Fibroblast of skin of abdomen (primary cell): ENCODE results near the gene FRAT2. TPM values are rescaled to one million over a fixed set of nuclear protein-coding genes. Genes with fewer than 3 reads are reported as not detected.
A peak's percentile ranks its signal among the peaks of the same experiment; 100 is the strongest.

Source experiments
- DNase-seq: peaks from one replicate; pipeline ENCODE4 v3.0.0-alpha.2; 2013
- polyA plus RNA-seq, 2 experiments: library from polyadenylated mRNA; unstranded; fragments of 120-200 nt; gene quantifications; one replicate each; pipeline ENCODE4 v1.2.1, GENCODE V29; 2013; ENCODE audit not compliant: insufficient read length in 2 of 2

FRAT2 gene
- polyA plus RNA-seq (2013, experiment 1 of 2; ENCODE audit: insufficient read length) = 3.4 TPM
- polyA plus RNA-seq (2013, experiment 2 of 2; ENCODE audit: insufficient read length) = 3.7 TPM

DNA sequence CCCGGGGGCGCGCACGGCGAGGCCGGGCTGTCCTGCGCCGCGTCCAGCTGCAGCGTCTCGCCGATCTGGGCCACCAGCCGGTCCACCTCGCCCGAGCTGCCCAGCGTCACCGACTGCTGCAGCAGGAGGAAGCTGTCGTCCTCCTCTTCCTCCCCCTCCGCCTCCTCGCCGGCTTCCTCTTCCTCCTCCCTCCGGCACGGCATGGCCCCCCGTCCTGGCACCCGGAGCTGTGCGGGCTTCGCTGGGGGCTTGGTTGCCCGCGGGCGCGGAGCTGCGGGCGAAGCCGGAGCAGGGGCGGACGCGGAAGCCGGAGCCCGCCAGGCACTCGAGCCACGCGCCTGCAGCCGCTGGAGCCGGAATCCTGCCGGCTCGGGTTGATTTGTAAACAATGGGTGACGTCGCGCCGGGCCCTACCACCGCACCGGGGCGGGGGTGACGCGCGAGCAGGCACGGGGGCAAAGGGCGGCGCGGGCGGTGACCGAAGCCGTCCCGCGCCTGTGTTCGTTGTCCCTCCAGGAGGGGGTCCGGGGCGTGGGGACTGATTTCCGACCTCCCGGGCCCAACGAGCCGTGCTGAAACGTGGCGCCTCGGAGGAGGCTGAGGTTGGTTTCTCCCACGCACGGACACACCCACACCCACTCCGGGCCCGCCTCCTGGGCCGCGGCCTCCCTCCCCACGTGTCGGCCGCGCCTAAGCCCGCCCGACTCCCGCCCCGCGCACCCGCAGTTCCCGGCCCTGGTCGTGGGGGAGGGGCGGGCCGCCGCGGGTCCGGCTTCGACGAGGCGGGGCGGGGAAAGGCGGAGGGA, at the start of gene FRAT2:
Gene FRAT2 (minus strand): TSS at position 360 of the 806 bp plus-strand sequence. CDS start 157 bp downstream, at position 203.
- peak; percentile 94 for DNase-seq

- no peak for DNase-seq
Observed at GRCh38 chr10:97384156-97384555, 49.6 kb upstream of the FRAT2 start.

- DNase-seq = no peak
Observed at GRCh38 chr10:97383159-97383558, 48.6 kb upstream of the FRAT2 start.

- DNase-seq = no peak
Observed at GRCh38 chr10:97381626-97382025, 47.1 kb upstream of the FRAT2 start.

- no peak for DNase-seq
Observed at GRCh38 chr10:97380516-97380915, 46.0 kb upstream of the FRAT2 start.

GRCh38 chr10:97378933-97379921, 44.7 kb upstream of the FRAT2 start:
- no peak for DNase-seq

GRCh38 chr10:97376413-97376812, 41.9 kb upstream of the FRAT2 start:
- DNase-seq = no peak

- no peak for DNase-seq
Observed at GRCh38 chr10:97373456-97373855, 38.9 kb upstream of the FRAT2 start.

GRCh38 chr10:97372233-97372875, 37.8 kb upstream of the FRAT2 start:
- DNase-seq = no peak

GRCh38 chr10:97371696-97372095, 37.2 kb upstream of the FRAT2 start:
- DNase-seq = no peak

DNA sequence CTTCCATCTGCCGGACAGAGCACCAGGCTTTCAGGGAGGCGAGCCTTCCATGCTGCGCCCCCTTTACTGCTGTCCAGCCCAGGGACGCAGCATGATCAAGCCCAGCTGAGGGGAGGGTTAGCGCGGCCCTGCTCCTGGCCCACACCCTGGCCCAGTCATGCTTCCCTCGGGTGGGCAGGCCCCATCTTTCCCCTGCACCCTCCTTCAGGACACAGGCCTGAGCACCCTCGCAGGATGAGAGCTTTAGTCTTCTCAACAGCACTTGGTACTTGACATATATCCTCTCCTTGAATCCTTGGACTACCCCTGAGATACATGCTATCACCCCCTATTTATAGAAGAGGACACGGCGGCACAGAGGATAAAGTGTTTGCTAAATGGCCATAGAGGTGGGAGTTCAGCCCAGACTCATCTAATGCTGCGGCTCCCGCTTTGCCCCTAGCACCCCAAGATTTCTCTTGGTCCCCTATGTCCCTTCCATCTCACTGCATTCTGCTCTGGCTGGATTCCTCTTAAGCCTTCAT, 32.7 kb upstream of the FRAT2 start:
- DNase-seq = no peak

GRCh38 chr10:97366572-97366971, 32.0 kb upstream of the FRAT2 start:
- no peak for DNase-seq

DNA sequence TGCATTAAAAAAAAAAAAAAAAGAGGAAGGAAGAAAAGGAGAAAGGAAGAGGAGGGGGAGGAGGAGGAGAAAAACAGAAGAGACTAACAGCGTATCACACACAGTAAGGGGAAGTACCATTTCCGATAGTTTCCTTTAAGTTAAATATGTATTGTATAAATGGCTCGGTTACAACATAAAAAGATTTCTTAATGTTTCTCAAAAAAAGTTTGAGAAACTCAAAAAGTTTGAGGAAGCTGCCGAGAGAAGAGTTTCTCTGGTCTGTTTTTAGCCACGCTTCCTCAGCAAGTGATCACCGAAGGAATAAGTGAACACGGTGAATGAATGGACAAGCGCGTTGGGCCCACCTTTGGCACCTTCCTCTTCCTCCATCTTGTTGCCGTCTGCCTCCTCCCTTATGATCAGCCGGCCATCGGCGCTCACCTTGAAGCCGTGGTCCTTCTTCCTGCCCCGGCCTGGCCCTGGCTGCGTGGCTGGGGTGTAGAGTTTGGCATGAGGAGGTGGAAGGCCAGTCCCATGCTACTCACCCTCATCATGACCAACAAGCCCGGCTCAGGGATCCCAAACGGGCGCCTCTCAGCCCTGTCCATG, 31.3 kb upstream of the FRAT2 start:
- DNase-seq = no peak

GRCh38 chr10:97363071-97363470, 28.5 kb upstream of the FRAT2 start:
- DNase-seq = no peak

DNA sequence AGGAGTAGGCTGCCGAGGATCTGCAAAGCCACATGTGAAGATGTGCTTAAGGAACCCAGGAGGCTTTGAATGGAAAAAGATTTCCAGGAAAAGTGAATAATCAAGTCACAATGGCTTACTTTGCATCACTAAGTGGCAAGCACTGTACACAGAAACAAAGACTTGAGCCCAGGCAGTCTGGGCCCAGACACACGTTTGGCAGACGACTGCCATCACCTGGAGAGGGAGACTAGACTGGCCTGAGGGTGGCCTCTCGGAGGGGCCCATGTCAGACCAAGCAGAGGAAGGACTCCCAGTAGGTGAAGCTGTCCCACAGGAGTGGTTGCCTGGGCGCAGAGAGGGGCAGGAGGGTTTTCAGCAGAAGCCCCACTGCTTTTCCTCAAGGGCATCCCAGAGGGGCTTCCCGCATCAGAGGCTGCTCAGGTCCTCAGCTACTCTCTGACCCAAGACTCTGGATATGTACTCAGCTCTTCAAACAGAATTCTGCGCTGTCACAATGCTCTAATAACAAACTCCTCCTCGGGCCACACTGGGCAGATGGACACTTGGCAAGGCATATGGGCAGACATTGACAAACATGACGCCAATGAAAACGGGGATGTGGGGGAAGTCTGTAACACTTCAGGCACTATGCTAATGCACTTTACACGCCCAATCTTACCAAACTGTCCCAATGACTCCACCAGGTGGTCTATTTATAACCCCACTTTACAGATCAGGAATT, 27.9 kb upstream of the FRAT2 start:
- no peak for DNase-seq

DNA sequence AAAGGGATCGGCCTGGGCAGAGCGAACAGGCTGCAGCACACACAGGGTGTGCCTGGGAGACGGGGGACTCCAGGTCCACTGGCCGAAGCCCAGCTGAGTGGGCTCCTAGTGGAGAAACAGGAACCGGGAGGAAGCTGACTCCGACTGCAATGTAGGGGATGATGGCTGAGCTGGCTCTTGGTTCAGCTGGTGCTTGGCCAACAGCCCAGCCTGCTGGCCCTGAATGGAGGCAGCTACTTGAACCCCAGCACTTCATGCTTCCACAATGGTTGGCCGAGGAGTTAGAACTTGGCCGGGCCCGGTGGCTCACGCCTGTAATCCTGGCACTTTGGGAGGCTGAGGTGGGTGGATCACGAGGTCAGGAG, 27.0 kb upstream of the FRAT2 start:
- DNase-seq = no peak

GRCh38 chr10:97360705-97361536, 26.4 kb upstream of the FRAT2 start:
- no peak for DNase-seq

GRCh38 chr10:97358781-97359180, 24.3 kb upstream of the FRAT2 start:
- DNase-seq = no peak

DNA sequence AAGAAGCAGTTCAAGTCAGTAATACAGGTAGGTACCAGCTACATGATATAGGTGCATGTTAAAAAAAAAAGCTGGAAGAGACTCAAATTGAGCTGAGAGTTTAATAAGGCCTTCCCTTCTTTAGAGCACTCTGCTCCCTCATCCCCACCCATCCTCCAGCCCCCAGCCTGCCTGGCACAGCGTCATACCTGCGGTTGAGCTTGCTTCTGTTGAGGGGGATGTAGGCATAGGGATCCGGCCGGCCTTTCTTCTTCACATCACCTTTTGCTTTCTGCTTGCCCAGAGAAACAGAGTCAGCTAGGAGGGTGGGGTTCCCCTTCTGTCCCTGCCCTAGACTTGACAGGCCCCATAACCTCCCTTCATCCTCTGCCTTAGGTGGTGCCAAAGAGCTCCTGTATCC, 23.8 kb upstream of the FRAT2 start:
- DNase-seq = no peak

GRCh38 chr10:97356918-97357317, 22.4 kb upstream of the FRAT2 start:
- DNase-seq = no peak
